CD14-positive monocyte (primary cell): Measurements from ENCODE around the gene DLGAP1. TPM values are rescaled to one million over a fixed set of nuclear protein-coding genes. Genes with fewer than 3 reads are reported as not detected.

ENCODE experiments used
- DNase-seq, 3 donors: peaks; one replicate each; pipeline ENCODE4 v3.0.0-alpha.2; 2011 to 2022
- H2AFZ ChIP-seq: 2 replicates; pipeline ENCODE4 v1.6.0; 2012; ENCODE audit warnings: mild to moderate bottlenecking, low read depth, low read length, inconsistent platforms; ENCODE audit not compliant: insufficient read depth, poor library complexity, severe bottlenecking
- H3K27ac ChIP-seq, 2 donors: 1 replicate in 1 of 2; 2 replicates in 1 of 2; pipeline ENCODE4 v1.5.1; 2012 to 2013; ENCODE audit warnings: low read length in 2 of 2, control low read depth in 1 of 2, inconsistent platforms in 1 of 2, low read depth in 1 of 2, mild to moderate bottlenecking in 1 of 2
- H3K27me3 ChIP-seq, 2 donors: one replicate each; pipeline versions ENCODE4 v1.6.0 to v1.6.1; 2011 to 2013; ENCODE audit warnings: low read length in 2 of 2; ENCODE audit not compliant: control insufficient read depth in 2 of 2, insufficient read depth in 2 of 2
- H3K36me3 ChIP-seq, 2 donors: replicated peaks in 1 of 2; 1 replicate in 1 of 2; 2 replicates in 1 of 2; pipeline versions ENCODE4 v1.5.1 to v1.6.1; 2012 to 2013; ENCODE audit warnings: low read length in 2 of 2, control low read depth in 1 of 2, inconsistent platforms in 1 of 2, mild to moderate bottlenecking in 1 of 2; ENCODE audit not compliant: insufficient read depth in 2 of 2, control insufficient read depth in 1 of 2
- H3K4me1 ChIP-seq, 2 donors: 1 replicate in 1 of 2; 2 replicates in 1 of 2; pipeline versions ENCODE4 v1.5.1 to v1.6.1; 2012 to 2013; ENCODE audit warnings: low read length in 2 of 2, control low read depth in 1 of 2, inconsistent platforms in 1 of 2, mild to moderate bottlenecking in 1 of 2, moderate library complexity in 1 of 2; ENCODE audit not compliant: insufficient read depth in 2 of 2, control insufficient read depth in 1 of 2
- H3K4me2 ChIP-seq: replicated peaks from 2 replicates; pipeline ENCODE3; 2012; ENCODE audit warnings: low read length, moderate library complexity, mild to moderate bottlenecking; ENCODE audit not compliant: poor library complexity, severe bottlenecking; ENCODE audit errors: extremely low read depth
- H3K4me3 ChIP-seq, 3 experiments: fragments of 200-600 bp in 1 of 3; sonication (generic) in 1 of 3; replicated peaks in 1 of 3; 1 replicate in 2 of 3; 2 replicates in 1 of 3; pipeline ENCODE4 v1.5.1; 2011 to 2013; ENCODE audit warnings: low read length in 3 of 3, mild to moderate bottlenecking in 3 of 3, control low read depth in 2 of 3, low read depth in 2 of 3, inconsistent platforms in 1 of 3, moderate library complexity in 1 of 3
- H3K79me2 ChIP-seq: 2 replicates; pipeline ENCODE4 v1.6.0; 2012; ENCODE audit warnings: mild to moderate bottlenecking, control low read depth, inconsistent platforms, low read length, moderate library complexity; ENCODE audit not compliant: insufficient read depth
- H3K9ac ChIP-seq: 2 replicates; pipeline ENCODE4 v1.6.0; 2017; ENCODE audit warnings: low read length, mild to moderate bottlenecking; ENCODE audit not compliant: insufficient read depth, poor library complexity, severe bottlenecking
- H3K9me3 ChIP-seq, 2 donors: replicated peaks in 1 of 2; 1 replicate in 1 of 2; 2 replicates in 1 of 2; pipeline versions ENCODE4 v1.5.1 to v1.6.1; 2012 to 2013; ENCODE audit warnings: low read length in 2 of 2, control low read depth in 1 of 2; ENCODE audit not compliant: control insufficient read depth in 1 of 2, insufficient read depth in 1 of 2
- H4K20me1 ChIP-seq: 2 replicates; pipeline ENCODE4 v1.6.0; 2012; ENCODE audit warnings: mild to moderate bottlenecking, low read length, control low read depth, moderate library complexity; ENCODE audit not compliant: insufficient read depth
- H3K27ac Mint-ChIP-seq, 7 donors: one replicate each; pipeline ENCODE4 v1.8.0; 2020; ENCODE audit warnings: mild to moderate bottlenecking in 7 of 7, mixed read lengths in 7 of 7, moderate library complexity in 6 of 7, inconsistent platforms in 2 of 7
- H3K27me3 Mint-ChIP-seq, 3 donors: one replicate each; pipeline ENCODE4 v1.8.0; 2021 to 2022; ENCODE audit warnings: low read depth in 3 of 3, mild to moderate bottlenecking in 3 of 3, mixed read lengths in 3 of 3, moderate library complexity in 3 of 3, inconsistent platforms in 1 of 3
- H3K36me3 Mint-ChIP-seq, 2 donors: one replicate each; pipeline ENCODE4 v1.8.0; 2020; ENCODE audit warnings: mixed read lengths in 2 of 2, inconsistent platforms in 1 of 2, mild to moderate bottlenecking in 1 of 2
- H3K4me1 Mint-ChIP-seq: one replicate; pipeline ENCODE4 v1.8.0; 2020; ENCODE audit warnings: mild to moderate bottlenecking, mixed read lengths
- H3K4me3 Mint-ChIP-seq, 2 donors: one replicate each; pipeline ENCODE4 v1.8.0; 2020; ENCODE audit warnings: mild to moderate bottlenecking in 2 of 2, mixed read lengths in 2 of 2, moderate library complexity in 1 of 2
- H3K9me3 Mint-ChIP-seq, 7 donors: one replicate each; pipeline ENCODE4 v1.8.0; 2020 to 2022; ENCODE audit warnings: mixed read lengths in 7 of 7, mild to moderate bottlenecking in 6 of 7, moderate library complexity in 6 of 7, inconsistent platforms in 2 of 7
- CTCF ChIP-seq: fragments of 200-600 bp; IDR thresholded peaks from one replicate; pipeline ENCODE4 v1.8.0; 2022; ENCODE audit warnings: antibody characterized with exemption, mild to moderate bottlenecking
- WGBS: methylation state at CpG from one replicate; pipeline ENCODE4 v1.1.5; 2013; ENCODE audit warnings: missing lambda C conversion rate; ENCODE audit not compliant: insufficient coverage; 5-methylcytosine and 5-hydroxymethylcytosine counted together
- intact Hi-C, 2 donors: fragments of 100-400 bp; cut with micrococcal nuclease; formaldehyde crosslinking; loops; one replicate each; pipeline versions ENCODE4 v1.15.0 to v1.15.1; 2023
- polyA plus RNA-seq, 3 donors: library from polyadenylated mRNA; depleted of rRNA in 1 of 3; unstranded in 2 of 3; stranded (reverse) in 1 of 3; fragments of 300-500 nt in 2 of 3; fragments of >200 nt in 1 of 3; fragmentation: Illumina TruSeq in 2 of 3; gene quantifications; 1 replicate in 2 of 3; 2 replicates in 1 of 3; pipeline ENCODE4 v1.2.3, GENCODE V29; 2012 to 2021

Gene DLGAP1
- polyA plus RNA-seq, 3 donors: 0.09 to 0.42 TPM; not detected in 1

- intact Hi-C loops: no loop called here
- H3K4me1 Mint-ChIP-seq: peaks cover 18% of the 10 kb centered on the region
- no peak overlapping the region for H3K4me3 ChIP-seq
- no peaks in the 10 kb centered on the region for H4K20me1 ChIP-seq
- H3K36me3 ChIP-seq: no peaks in the 10 kb centered on the region
- H3K79me2 ChIP-seq: no peaks in the 10 kb centered on the region
- peaks cover 7 to 14% of the 10 kb centered on the region in 2 donors for H3K4me1 ChIP-seq
- H3K9me3 Mint-ChIP-seq: no peaks in the 10 kb centered on the region
- H3K27ac ChIP-seq: no peak overlapping the region
- H3K9ac ChIP-seq: no peak overlapping the region
- H3K4me2 ChIP-seq: no peak overlapping the region
- 93% methylated on average over 5 of the region's 9 CpGs for WGBS
- no peak overlapping the region for H3K4me3 Mint-ChIP-seq
- H3K27me3 ChIP-seq: no peaks in the 10 kb centered on the region
- no peak for TF ChIP-seq CTCF
- no peaks in the 10 kb centered on the region for H3K9me3 ChIP-seq
- H3K36me3 Mint-ChIP-seq: no peaks in the 10 kb centered on the region
- H2AFZ ChIP-seq: no peak overlapping the region
- peaks cover 1 to 4% (median 1%) of the 10 kb centered on the region in 3 donors for H3K27me3 Mint-ChIP-seq
- H3K27ac Mint-ChIP-seq: peak overlapping the region in 1 of 7 donors; percentile 14
- DNase-seq: no peak
Measured at GRCh38 chr18:3468066-3468705, 986.9 kb downstream of the DLGAP1 start.

- Mint-ChIP-seq H3K4me1 (peaks cover 18% of the 10 kb centered on the region), H3K27me3 (peaks cover 1 to 4% (median 1%) of the 10 kb centered on the region in 3 donors), H3K4me3 (no peak overlapping the region), H3K9me3 (peaks cover 0 to 2% (median 0%) of the 10 kb centered on the region in 7 donors), H3K36me3 (peaks cover 5% of the 10 kb centered on the region in 2 donors), H3K27ac (no peak overlapping the region)
- Histone ChIP-seq H3K27me3 (no peaks in the 10 kb centered on the region), H3K9ac (no peak overlapping the region), H3K36me3 (no peaks in the 10 kb centered on the region), H4K20me1 (no peaks in the 10 kb centered on the region), H3K79me2 (no peaks in the 10 kb centered on the region), H3K4me3 (no peak overlapping the region), H3K27ac (no peak overlapping the region), H2AFZ (peak overlapping the region; percentile 20), H3K4me1 (peaks cover 7 to 14% of the 10 kb centered on the region in 2 donors), H3K4me2 (no peak overlapping the region), H3K9me3 (no peaks in the 10 kb centered on the region)
- 17% methylated on average over 2 of the region's 2 CpGs for WGBS
- DNase-seq: no peak
- intact Hi-C loops: no loop called here
- no peak for TF ChIP-seq CTCF
Measured at GRCh38 chr18:3466872-3467271, 988.2 kb downstream of the DLGAP1 start.
